Measurements from ENCODE around the gene ARVCF.

DNA sequence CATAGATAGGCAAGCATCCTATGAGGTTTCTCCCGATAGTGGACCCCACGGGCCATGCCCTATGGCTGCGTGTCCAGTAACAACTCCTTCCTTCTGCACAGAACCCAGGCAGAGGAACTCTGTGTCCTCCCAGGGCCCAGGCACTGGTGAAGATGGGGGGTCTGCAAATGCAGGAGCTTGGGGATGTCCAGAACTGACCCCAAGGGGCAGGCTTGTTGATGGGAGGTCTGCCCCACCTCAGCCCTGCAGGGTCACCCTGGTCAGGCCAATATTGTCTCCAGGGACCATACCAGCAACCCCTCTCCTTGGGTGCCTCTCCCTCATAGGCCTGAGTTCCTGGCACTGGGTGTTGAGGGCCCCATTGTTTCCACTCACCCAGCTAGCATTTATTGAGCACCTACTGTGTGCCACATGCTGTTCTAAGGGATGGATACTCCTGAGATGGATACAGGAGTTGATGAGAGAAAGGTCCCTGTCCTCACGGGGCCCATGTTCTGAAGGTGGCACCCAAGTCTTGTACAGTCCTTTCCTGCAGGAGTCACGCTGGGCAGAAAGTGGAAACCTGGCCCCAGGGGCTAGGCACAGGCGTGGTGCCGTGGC lies 48.7 kb downstream of the ARVCF start:
- TF ChIP-seq, protein P1, sequence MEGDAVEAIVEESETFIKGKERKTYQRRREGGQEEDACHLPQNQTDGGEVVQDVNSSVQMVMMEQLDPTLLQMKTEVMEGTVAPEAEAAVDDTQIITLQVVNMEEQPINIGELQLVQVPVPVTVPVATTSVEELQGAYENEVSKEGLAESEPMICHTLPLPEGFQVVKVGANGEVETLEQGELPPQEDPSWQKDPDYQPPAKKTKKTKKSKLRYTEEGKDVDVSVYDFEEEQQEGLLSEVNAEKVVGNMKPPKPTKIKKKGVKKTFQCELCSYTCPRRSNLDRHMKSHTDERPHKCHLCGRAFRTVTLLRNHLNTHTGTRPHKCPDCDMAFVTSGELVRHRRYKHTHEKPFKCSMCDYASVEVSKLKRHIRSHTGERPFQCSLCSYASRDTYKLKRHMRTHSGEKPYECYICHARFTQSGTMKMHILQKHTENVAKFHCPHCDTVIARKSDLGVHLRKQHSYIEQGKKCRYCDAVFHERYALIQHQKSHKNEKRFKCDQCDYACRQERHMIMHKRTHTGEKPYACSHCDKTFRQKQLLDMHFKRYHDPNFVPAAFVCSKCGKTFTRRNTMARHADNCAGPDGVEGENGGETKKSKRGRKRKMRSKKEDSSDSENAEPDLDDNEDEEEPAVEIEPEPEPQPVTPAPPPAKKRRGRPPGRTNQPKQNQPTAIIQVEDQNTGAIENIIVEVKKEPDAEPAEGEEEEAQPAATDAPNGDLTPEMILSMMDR (IDR thresholded peaks at IDR 0.05; ENCODE audit: low read depth, low read length, poor library complexity, severe bottlenecking), result no peak
- no peak for TF ChIP-seq EZH2phosphoT487 (IDR thresholded peaks at IDR 0.05; ENCODE audit: borderline replicate concordance, low read length)
